Activated CD8-positive, alpha-beta T cell treated with anti-CD3 and anti-CD28 coated beads, Interleukin-2, amount 10 ng/mL, durations not matched to agents 7 days and 5 days (primary cell): ENCODE measurements around the gene GALNT10. TPM values are rescaled to one million over a fixed set of nuclear protein-coding genes. Genes with fewer than 3 reads are reported as not detected.

Experiments
- ATAC-seq: fragments of 150-1000 bp; cut with Tn5 transposase; one replicate; pipeline ENCODE4 v1.10.0; 2021; ENCODE audit warnings: moderate library complexity
- CTCF ChIA-PET: fragments of 350-600 bp; sonication (Branson Sonifier 250); formaldehyde crosslinking; loops from one replicate; lab custom pipeline; 2021; ENCODE audit warnings: antibody characterized with exemption; lab: Charles Lee
- POLR2A ChIA-PET: fragments of 350-600 bp; sonication (Branson Sonifier 250); formaldehyde crosslinking; loops from one replicate; lab custom pipeline; 2021; ENCODE audit warnings: antibody characterized with exemption; lab: Charles Lee
- DNase-seq: peaks from one replicate; pipeline ENCODE4 v3.0.0-alpha.2; 2020
- H3K27ac Mint-ChIP-seq: one replicate; pipeline ENCODE4 v1.8.0; 2021; ENCODE audit warnings: mild to moderate bottlenecking, mixed read lengths
- H3K27me3 Mint-ChIP-seq: one replicate; pipeline ENCODE4 v1.8.0; 2021; ENCODE audit warnings: low read depth, mixed read lengths
- H3K36me3 Mint-ChIP-seq: one replicate; pipeline ENCODE4 v1.8.0; 2021; ENCODE audit warnings: low read depth, mixed read lengths
- H3K4me1 Mint-ChIP-seq: one replicate; pipeline ENCODE4 v1.8.0; 2021; ENCODE audit warnings: low read depth, mixed read lengths
- H3K4me3 Mint-ChIP-seq: one replicate; pipeline ENCODE4 v1.8.0; 2021; ENCODE audit warnings: mild to moderate bottlenecking, mixed read lengths
- H3K9me3 Mint-ChIP-seq: one replicate; pipeline ENCODE4 v1.8.0; 2022; ENCODE audit warnings: mixed read lengths; ENCODE audit not compliant: insufficient read depth
- total RNA-seq, 2 experiments: library from RNA; stranded (reverse); gene quantifications; one replicate each; pipeline ENCODE4 v1.2.3, GENCODE V29; 2021

The GALNT10 gene
- total RNA-seq, 2 experiments from 2014 or later, result 21.6 to 23.7 TPM

DNA sequence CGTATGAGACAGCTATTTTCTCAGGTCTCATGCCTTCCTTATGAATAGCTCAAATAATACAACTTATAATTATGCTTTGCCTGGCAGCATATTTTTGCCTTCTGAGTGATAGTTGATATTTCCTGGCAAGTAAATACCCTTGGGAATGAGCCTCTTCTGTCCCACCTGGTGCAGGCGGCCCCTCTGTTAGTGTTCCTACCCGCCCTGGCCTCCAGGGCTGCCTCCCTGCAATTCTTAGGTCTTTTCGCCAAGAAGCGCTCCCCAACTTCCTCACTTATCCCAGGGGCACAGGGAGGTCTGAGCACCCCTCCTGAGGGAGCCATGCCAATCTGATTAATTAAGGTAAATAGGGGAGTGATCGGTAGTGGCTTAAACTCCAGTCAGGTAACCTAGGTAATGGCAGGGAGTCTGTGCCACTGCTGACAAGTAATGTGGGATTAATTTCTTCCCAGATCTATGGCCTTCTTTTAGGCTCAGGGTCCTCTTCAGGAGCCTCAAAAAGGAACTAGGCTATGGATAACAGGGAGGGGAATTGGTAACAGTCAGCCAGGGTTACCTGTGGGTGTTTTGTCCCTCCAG, 81.5 kb downstream of the GALNT10 start:
- no peaks in the 10 kb centered on the region for H3K9me3 Mint-ChIP-seq
- POLR2A ChIA-PET, result interaction anchor here (1.8 kb wide), 1 partner anchor 82 kb away, joined by 5 read pairs; no protein-coding TSS in a partner anchor
- H3K4me3 Mint-ChIP-seq, result no peak overlapping the region
- ATAC-seq (no peak), DNase-seq (no peak)
- H3K4me1 Mint-ChIP-seq, result peaks cover 25% of the 10 kb centered on the region
- peak overlapping the region; percentile 85 for H3K27ac Mint-ChIP-seq
- peaks cover 4% of the 10 kb centered on the region for H3K36me3 Mint-ChIP-seq
- CTCF ChIA-PET, result interaction anchor here (1.7 kb wide), 1 partner anchor 36 kb away, joined by 4 read pairs; no protein-coding TSS in a partner anchor
- H3K27me3 Mint-ChIP-seq, result no peaks in the 10 kb centered on the region

DNA sequence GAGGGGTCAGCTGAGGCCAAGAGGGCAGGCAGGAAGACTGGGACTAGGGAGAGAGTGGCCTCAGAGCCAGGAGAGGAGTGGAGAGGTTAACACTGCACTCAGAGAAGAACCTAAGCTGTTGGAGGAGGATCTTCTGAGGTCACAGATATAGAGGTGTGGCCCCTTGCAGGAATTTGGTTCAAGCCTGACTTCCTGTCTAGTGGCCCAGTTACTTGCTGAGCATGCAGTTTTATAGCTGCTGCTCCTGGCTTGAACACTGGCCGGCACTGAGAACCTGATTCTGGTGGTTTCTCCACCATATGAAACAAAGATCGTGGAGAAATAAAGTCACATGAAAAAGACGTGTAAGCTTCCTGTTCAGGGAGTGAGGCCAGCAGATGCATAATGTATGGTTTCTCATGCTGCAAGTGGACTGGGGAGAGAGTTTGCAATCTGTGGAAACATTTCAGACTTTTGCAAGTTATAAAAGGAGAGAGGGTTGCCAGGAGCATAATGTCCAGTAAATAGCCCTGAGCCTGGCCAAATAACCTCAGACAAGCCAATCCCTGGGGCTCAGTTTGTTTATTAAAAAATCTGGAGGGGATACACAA, 82.6 kb downstream of the GALNT10 start:
- H3K4me3 Mint-ChIP-seq, result peak overlapping the region; percentile 12
- peaks cover 25% of the 10 kb centered on the region for H3K4me1 Mint-ChIP-seq
- peak overlapping the region; percentile 85 for H3K27ac Mint-ChIP-seq
- POLR2A ChIA-PET, result interaction anchor here (1.8 kb wide), 1 partner anchor 84 kb away, joined by 5 read pairs; no protein-coding TSS in a partner anchor
- H3K9me3 Mint-ChIP-seq, result no peaks in the 10 kb centered on the region
- ATAC-seq, result peak; percentile 76
- CTCF ChIA-PET, result interaction anchor here (1.7 kb wide), 2 partner anchors 37 to 132 kb away, joined by 3 to 4 read pairs; no protein-coding TSS in a partner anchor
- peaks cover 4% of the 10 kb centered on the region for H3K36me3 Mint-ChIP-seq
- peak; percentile 44 for DNase-seq
- H3K27me3 Mint-ChIP-seq, result no peaks in the 10 kb centered on the region

GRCh38 chr5:154273963-154274827, 83.7 kb downstream of the GALNT10 start:
- Mint-ChIP-seq H3K36me3 (peaks cover 4% of the 10 kb centered on the region), H3K9me3 (no peaks in the 10 kb centered on the region), H3K4me3 (no peak overlapping the region), H3K27ac (no peak overlapping the region), H3K27me3 (no peaks in the 10 kb centered on the region), H3K4me1 (peaks cover 31% of the 10 kb centered on the region)
- ChIA-PET CTCF (interaction anchor here (1.2 to 1.7 kb wide), 2 partner anchors 77 to 130 kb away, joined by 3 read pairs; no protein-coding TSS in a partner anchor), POLR2A (interaction anchor here (1.8 kb wide), 1 partner anchor 85 kb away, joined by 5 read pairs; no protein-coding TSS in a partner anchor)
- ATAC-seq (no peak), DNase-seq (no peak)

DNA sequence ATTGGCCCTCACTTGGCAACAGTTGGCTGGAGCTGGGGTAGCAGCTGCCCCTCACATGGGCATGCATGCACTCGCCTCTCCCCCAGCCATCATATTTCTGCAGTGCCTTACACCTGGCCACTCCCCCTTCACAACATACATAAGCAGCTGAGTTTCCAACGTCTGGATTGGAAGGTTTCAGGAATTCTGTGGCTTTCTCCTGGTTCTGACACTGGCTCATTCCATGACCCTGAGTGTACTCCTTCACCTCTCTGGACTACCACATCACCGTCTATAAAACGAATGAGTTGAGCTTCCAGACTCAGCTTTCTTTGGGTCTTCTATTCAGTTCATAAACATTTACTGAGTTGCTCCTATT, 84.3 kb downstream of the GALNT10 start:
- H3K27me3 Mint-ChIP-seq, result no peaks in the 10 kb centered on the region
- ChIA-PET CTCF (interaction anchor here (1.2 kb wide), 1 partner anchor 78 kb away, joined by 3 read pairs; no protein-coding TSS in a partner anchor), POLR2A (no interaction called here)
- no peak overlapping the region for H3K4me3 Mint-ChIP-seq
- no peak for ATAC-seq
- H3K4me1 Mint-ChIP-seq, result peaks cover 31% of the 10 kb centered on the region
- no peak overlapping the region for H3K27ac Mint-ChIP-seq
- H3K9me3 Mint-ChIP-seq, result no peaks in the 10 kb centered on the region
- DNase-seq, result no peak
- peaks cover 4% of the 10 kb centered on the region for H3K36me3 Mint-ChIP-seq

- peaks cover 4% of the 10 kb centered on the region for H3K36me3 Mint-ChIP-seq
- ChIA-PET CTCF (no interaction called here), POLR2A (no interaction called here)
- H3K9me3 Mint-ChIP-seq, result no peaks in the 10 kb centered on the region
- no peaks in the 10 kb centered on the region for H3K27me3 Mint-ChIP-seq
- DNase-seq, result no peak
- H3K4me3 Mint-ChIP-seq, result no peak overlapping the region
- peaks cover 31% of the 10 kb centered on the region for H3K4me1 Mint-ChIP-seq
- no peak for ATAC-seq
- no peak overlapping the region for H3K27ac Mint-ChIP-seq
These were observed 85.0 kb downstream of the GALNT10 start for GRCh38 chr5:154275566-154275965.

- H3K9me3 Mint-ChIP-seq, result no peaks in the 10 kb centered on the region
- ChIA-PET POLR2A (no interaction called here), CTCF (interaction anchor here (1.3 kb wide), 1 partner anchor 128 kb away, joined by 3 read pairs; no protein-coding TSS in a partner anchor)
- peaks cover 31% of the 10 kb centered on the region for H3K4me1 Mint-ChIP-seq
- DNase-seq (no peak), ATAC-seq (no peak)
- H3K36me3 Mint-ChIP-seq, result peaks cover 4% of the 10 kb centered on the region
- no peak overlapping the region for H3K4me3 Mint-ChIP-seq
- no peaks in the 10 kb centered on the region for H3K27me3 Mint-ChIP-seq
- H3K27ac Mint-ChIP-seq, result peak overlapping the region; percentile 9
These were observed 85.9 kb downstream of the GALNT10 start for GRCh38 chr5:154276261-154276972.

DNA sequence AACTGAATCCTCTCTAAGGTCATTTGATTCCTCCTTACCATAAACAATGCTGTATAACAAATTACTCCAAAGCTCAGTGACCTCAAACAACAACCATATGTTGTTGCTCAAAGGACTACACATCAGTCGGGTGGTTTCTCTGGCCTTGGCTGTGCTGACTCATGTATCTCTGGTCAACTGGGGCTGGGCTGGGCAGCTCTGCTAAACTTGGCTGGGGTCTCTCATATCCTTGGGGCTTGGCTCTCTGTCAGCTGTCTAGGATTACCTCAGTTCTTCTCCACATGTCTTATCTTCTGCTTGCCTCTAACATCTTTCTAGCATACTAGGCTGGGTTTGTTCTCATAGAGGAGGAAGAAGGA, 86.4 kb downstream of the GALNT10 start:
- H3K27me3 Mint-ChIP-seq, result no peaks in the 10 kb centered on the region
- POLR2A ChIA-PET, result no interaction called here
- H3K9me3 Mint-ChIP-seq, result no peaks in the 10 kb centered on the region
- peaks cover 4% of the 10 kb centered on the region for H3K36me3 Mint-ChIP-seq
- H3K4me3 Mint-ChIP-seq, result no peak overlapping the region
- ATAC-seq (no peak), DNase-seq (no peak)
- no peak overlapping the region for H3K27ac Mint-ChIP-seq
- peaks cover 30% of the 10 kb centered on the region for H3K4me1 Mint-ChIP-seq
- CTCF ChIA-PET, result interaction anchor here (1.3 kb wide), 1 partner anchor 128 kb away, joined by 3 read pairs; no protein-coding TSS in a partner anchor

- DNase-seq (no peak), ATAC-seq (no peak)
- ChIA-PET POLR2A (no interaction called here), CTCF (interaction anchor here (1.3 kb wide), 1 partner anchor 127 kb away, joined by 3 read pairs; no protein-coding TSS in a partner anchor)
- H3K27ac Mint-ChIP-seq, result no peak overlapping the region
- no peaks in the 10 kb centered on the region for H3K9me3 Mint-ChIP-seq
- H3K36me3 Mint-ChIP-seq, result peaks cover 4% of the 10 kb centered on the region
- H3K27me3 Mint-ChIP-seq, result no peaks in the 10 kb centered on the region
- peaks cover 25% of the 10 kb centered on the region for H3K4me1 Mint-ChIP-seq
- no peak overlapping the region for H3K4me3 Mint-ChIP-seq
These were observed 87.0 kb downstream of the GALNT10 start for GRCh38 chr5:154277499-154277898.

- DNase-seq, result no peak
- Mint-ChIP-seq H3K36me3 (peaks cover 4% of the 10 kb centered on the region), H3K27me3 (no peaks in the 10 kb centered on the region), H3K4me1 (peaks cover 18% of the 10 kb centered on the region), H3K27ac (no peak overlapping the region), H3K9me3 (no peaks in the 10 kb centered on the region), H3K4me3 (no peak overlapping the region)
- no peak for ATAC-seq
- ChIA-PET POLR2A (no interaction called here), CTCF (no interaction called here)
These were observed 87.7 kb downstream of the GALNT10 start for GRCh38 chr5:154278186-154278585.

GRCh38 chr5:154278908-154279307, 88.4 kb downstream of the GALNT10 start:
- CTCF ChIA-PET, result no interaction called here
- POLR2A ChIA-PET, result no interaction called here
- no peak overlapping the region for H3K4me3 Mint-ChIP-seq
- H3K9me3 Mint-ChIP-seq, result no peaks in the 10 kb centered on the region
- H3K36me3 Mint-ChIP-seq, result peaks cover 4% of the 10 kb centered on the region
- H3K27ac Mint-ChIP-seq, result no peak overlapping the region
- H3K27me3 Mint-ChIP-seq, result no peaks in the 10 kb centered on the region
- DNase-seq (no peak), ATAC-seq (no peak)
- peaks cover 13% of the 10 kb centered on the region for H3K4me1 Mint-ChIP-seq

- ChIA-PET POLR2A (no interaction called here), CTCF (no interaction called here)
- no peak overlapping the region for H3K27ac Mint-ChIP-seq
- H3K36me3 Mint-ChIP-seq, result no peaks in the 10 kb centered on the region
- H3K27me3 Mint-ChIP-seq, result no peaks in the 10 kb centered on the region
- no peaks in the 10 kb centered on the region for H3K9me3 Mint-ChIP-seq
- DNase-seq, result no peak
- H3K4me3 Mint-ChIP-seq, result no peak overlapping the region
- peaks cover 2% of the 10 kb centered on the region for H3K4me1 Mint-ChIP-seq
- no peak for ATAC-seq
These were observed 93.9 kb downstream of the GALNT10 start for GRCh38 chr5:154284433-154284832.
